Tibial nerve (tissue), 4 donors: Measurements from ENCODE around the gene MMP17. TPM values are rescaled to one million over a fixed set of nuclear protein-coding genes. Genes with fewer than 3 reads are reported as not detected.

Experiments used
- DNase-seq, 2 donors: peaks; one replicate each; pipeline ENCODE4 v3.0.0-alpha.2; 2019; ENCODE audit warnings: low spot score in 2 of 2
- H3K27ac ChIP-seq, 4 donors: fragments of 200-600 bp; sonication (generic) in 3 of 4; one replicate each; pipeline ENCODE4 v1.5.1; 2017 to 2019; ENCODE audit warnings: mild to moderate bottlenecking in 1 of 4
- H3K27me3 ChIP-seq, 2 donors: fragments of 200-600 bp; sonication (generic) in 1 of 2; one replicate each; pipeline versions ENCODE4 v1.5.1 to v1.6.0; 2017 to 2019
- H3K36me3 ChIP-seq, 3 donors: fragments of 200-600 bp; sonication (generic); one replicate each; pipeline ENCODE4 v1.5.1; 2018 to 2019
- H3K4me1 ChIP-seq, 4 donors: fragments of 200-600 bp; sonication (generic) in 3 of 4; one replicate each; pipeline ENCODE4 v1.5.1; 2017 to 2019
- H3K4me3 ChIP-seq, 4 donors: fragments of 200-600 bp; sonication (generic) in 3 of 4; one replicate each; pipeline ENCODE4 v1.5.1; 2017 to 2019; ENCODE audit warnings: mild to moderate bottlenecking in 1 of 4, moderate library complexity in 1 of 4
- H3K9me3 ChIP-seq, 4 donors: fragments of 200-600 bp; sonication (generic) in 3 of 4; one replicate each; pipeline ENCODE4 v1.5.1; 2017 to 2019
- EP300 ChIP-seq, 2 donors: sonication (generic); formaldehyde crosslinking; IDR thresholded peaks; one replicate each; pipeline ENCODE4 v1.6.1; 2017; ENCODE audit warnings: antibody characterized with exemption in 2 of 2, mild to moderate bottlenecking in 1 of 2
- POLR2A ChIP-seq, 2 donors: fragments of 450-650 bp; IDR thresholded peaks; one replicate each; pipeline ENCODE4 v1.6.1; 2017; ENCODE audit warnings: antibody characterized with exemption in 2 of 2, mild to moderate bottlenecking in 2 of 2, moderate library complexity in 2 of 2
- WGBS, 2 donors: methylation state at CpG; one replicate each; pipeline ENCODE4 v1.1.5; 2018; 5-methylcytosine and 5-hydroxymethylcytosine counted together
- total RNA-seq, 4 donors: library from RNA; depleted of rRNA; stranded (reverse); fragments of >200 nt; gene quantifications; one replicate each; pipeline ENCODE4 v1.1.0, GENCODE V29; 2016
- TF ChIP-seq, protein P1 (sequence below), 5 experiments: fragments of 200-600 bp in 3 of 5; fragments of 450-650 bp in 2 of 5; sonication (generic) in 3 of 5; IDR thresholded peaks; one replicate each; pipeline ENCODE4 v1.5.1; 2016 to 2019; ENCODE audit warnings: antibody characterized with exemption in 5 of 5, mild to moderate bottlenecking in 3 of 5, moderate library complexity in 2 of 5

Gene MMP17
- total RNA-seq, 4 donors from 2014 or later = 10.9 to 65.3 (median 32.6) TPM

DNA sequence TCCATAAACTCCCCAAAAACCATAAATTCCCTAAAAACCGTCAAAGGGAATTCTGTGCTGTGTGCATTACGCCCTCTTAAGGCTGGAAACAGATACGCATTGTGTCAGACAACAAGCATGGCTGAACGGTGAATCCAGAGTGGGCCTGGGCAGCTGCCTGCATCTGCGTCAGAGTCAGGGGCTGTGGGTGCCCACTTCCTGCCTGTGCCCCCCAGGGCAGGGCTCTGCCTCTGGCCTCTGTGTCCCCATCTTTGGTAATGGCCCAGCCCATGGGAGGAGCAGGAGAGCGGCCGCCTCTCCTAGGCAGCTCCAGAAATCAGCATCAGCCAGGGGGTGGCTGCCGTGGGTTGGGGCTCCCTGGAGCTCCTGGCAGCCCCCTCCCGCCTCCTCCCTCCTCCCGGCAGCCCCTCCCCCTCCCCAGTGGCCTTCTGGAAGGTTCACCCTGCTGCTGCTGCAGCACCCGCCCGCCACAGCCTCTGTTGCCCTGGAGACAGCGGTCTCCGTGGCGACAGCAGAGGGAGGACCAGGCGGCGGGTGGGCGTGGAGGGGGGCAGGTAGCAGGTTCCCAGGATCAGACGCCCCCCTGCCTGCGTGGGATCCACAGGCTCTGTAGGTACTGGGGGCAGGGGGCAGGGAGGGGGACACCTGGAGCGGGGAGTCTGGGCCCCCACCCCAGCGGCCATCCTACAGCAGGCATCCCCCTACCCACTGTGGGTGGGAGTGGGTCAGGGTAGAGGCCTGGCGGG lies 5.9 kb downstream of the MMP17 start:
- DNase-seq = no peak
- 42 to 54% methylated on average over 8 to 12 of the region's 23 CpGs for WGBS, 2 donors
- Histone ChIP-seq H3K9me3 (no peaks in the 10 kb centered on the region), H3K27ac (peak overlapping the region in 2 of 4 donors; percentile 4 to 82), H3K36me3 (no peaks in the 10 kb centered on the region), H3K4me1 (peaks cover 0 to 55% (median 11%) of the 10 kb centered on the region in 4 donors), H3K27me3 (peaks cover 0 to 36% of the 10 kb centered on the region in 2 donors), H3K4me3 (no peak overlapping the region)
- TF ChIP-seq EP300 (IDR thresholded peaks at IDR 0.05) = no peak
- TF ChIP-seq, protein P1, sequence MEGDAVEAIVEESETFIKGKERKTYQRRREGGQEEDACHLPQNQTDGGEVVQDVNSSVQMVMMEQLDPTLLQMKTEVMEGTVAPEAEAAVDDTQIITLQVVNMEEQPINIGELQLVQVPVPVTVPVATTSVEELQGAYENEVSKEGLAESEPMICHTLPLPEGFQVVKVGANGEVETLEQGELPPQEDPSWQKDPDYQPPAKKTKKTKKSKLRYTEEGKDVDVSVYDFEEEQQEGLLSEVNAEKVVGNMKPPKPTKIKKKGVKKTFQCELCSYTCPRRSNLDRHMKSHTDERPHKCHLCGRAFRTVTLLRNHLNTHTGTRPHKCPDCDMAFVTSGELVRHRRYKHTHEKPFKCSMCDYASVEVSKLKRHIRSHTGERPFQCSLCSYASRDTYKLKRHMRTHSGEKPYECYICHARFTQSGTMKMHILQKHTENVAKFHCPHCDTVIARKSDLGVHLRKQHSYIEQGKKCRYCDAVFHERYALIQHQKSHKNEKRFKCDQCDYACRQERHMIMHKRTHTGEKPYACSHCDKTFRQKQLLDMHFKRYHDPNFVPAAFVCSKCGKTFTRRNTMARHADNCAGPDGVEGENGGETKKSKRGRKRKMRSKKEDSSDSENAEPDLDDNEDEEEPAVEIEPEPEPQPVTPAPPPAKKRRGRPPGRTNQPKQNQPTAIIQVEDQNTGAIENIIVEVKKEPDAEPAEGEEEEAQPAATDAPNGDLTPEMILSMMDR (IDR thresholded peaks at IDR 0.05) = peak in 4 of 5 experiments; percentile 13 to 34 (median 17)
- no peak for TF ChIP-seq POLR2A (IDR thresholded peaks at IDR 0.05)

DNA sequence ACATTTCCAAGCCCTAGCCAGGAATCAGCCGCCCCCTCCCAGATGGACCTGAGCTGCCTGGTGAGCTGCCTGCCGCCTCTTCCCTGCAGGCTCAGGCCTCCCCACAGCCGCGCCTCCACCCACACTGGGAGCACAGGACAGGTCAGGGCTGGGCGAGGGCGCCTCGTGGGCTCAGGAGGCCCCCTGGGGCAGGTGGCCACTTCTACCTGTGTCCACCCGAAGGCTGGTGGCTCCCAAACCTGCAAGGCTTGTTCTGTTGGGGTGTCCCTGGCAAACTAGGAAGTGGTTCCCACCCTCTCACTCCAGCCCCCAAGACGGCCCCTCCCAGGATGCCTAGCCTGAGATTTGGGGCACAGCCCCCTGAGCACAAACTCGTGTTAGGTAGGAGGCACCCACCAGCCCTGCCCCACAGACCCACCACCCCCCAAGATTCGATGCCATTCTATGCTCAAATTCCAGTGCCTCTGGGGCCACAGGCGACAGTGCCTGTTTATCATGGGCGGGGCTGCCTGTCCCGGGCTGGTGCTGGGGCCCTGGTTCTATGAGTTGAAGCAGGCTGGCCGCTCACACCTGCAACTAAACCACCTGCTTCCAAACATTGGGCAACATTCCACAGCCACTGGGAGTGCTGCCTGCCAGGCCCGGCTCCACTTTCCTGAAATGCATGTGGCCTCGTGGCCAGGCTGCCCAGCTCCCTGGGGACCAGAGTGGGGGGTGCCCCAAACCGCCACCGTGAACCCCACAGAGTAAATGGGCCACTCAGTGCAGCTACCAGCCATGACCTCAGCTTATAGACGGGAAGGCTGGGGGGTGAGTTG lies 6.8 kb downstream of the MMP17 start:
- Histone ChIP-seq H3K36me3 (peaks cover 0 to 5% (median 0%) of the 10 kb centered on the region in 3 donors), H3K27me3 (peaks cover 0 to 27% of the 10 kb centered on the region in 2 donors), H3K27ac (no peak overlapping the region), H3K9me3 (no peaks in the 10 kb centered on the region), H3K4me1 (peaks cover 0 to 45% (median 5%) of the 10 kb centered on the region in 4 donors), H3K4me3 (no peak overlapping the region)
- no peak for DNase-seq
- 68 to 77% methylated on average over 14 to 20 of the region's 20 CpGs for WGBS, 2 donors
- TF ChIP-seq, protein P1 (IDR thresholded peaks at IDR 0.05) = no peak
- no peak for TF ChIP-seq EP300 (IDR thresholded peaks at IDR 0.05)
- TF ChIP-seq POLR2A (IDR thresholded peaks at IDR 0.05) = no peak

GRCh38 chr12:131835616-131836171 lies 7.5 kb downstream of the MMP17 start:
- 60 to 72% methylated on average over 7 of the region's 7 CpGs for WGBS, 2 donors
- Histone ChIP-seq H3K4me3 (no peak overlapping the region), H3K27ac (no peak overlapping the region), H3K9me3 (no peaks in the 10 kb centered on the region), H3K4me1 (peaks cover 0 to 38% (median under 1%) of the 10 kb centered on the region in 4 donors), H3K27me3 (peaks cover 0 to 24% of the 10 kb centered on the region in 2 donors), H3K36me3 (peaks cover 0 to 11% (median 0%) of the 10 kb centered on the region in 3 donors)
- no peak for DNase-seq
- TF ChIP-seq EP300 (IDR thresholded peaks at IDR 0.05) (no peak), POLR2A (IDR thresholded peaks at IDR 0.05) (no peak)
- TF ChIP-seq, protein P1 (IDR thresholded peaks at IDR 0.05) = no peak

DNA sequence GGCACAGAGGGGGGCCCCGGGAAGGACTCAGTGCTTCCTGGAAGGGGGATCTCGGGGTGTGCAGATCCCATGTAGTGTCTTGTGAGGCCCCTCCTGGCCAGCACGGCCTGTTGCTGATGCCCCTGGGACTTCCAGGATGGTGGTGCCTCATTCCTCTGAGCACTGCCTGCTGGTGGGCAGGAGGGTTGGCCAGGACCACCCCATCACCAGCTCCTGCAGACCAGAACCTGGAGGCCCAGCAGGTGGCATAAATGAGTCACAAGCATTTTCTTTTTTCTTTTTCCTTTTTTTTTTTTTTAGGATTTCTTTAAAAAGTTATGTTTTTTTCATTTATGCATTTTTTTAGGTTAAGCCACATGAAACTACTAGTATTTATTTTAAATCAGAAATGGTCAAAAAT lies 8.0 kb downstream of the MMP17 start:
- no peak for DNase-seq
- no peak overlapping the region for H3K27ac ChIP-seq
- H3K4me3 ChIP-seq = no peak overlapping the region
- WGBS, 2 donors = 34 to 53% methylated on average over 3 of the region's 3 CpGs
- no peak for TF ChIP-seq POLR2A (IDR thresholded peaks at IDR 0.05)
- TF ChIP-seq, protein P1 (IDR thresholded peaks at IDR 0.05) = peak in 1 of 5 experiments; percentile 10
- peaks cover 0 to 16% (median 0%) of the 10 kb centered on the region in 3 donors for H3K36me3 ChIP-seq
- H3K4me1 ChIP-seq = peaks cover 0 to 33% (median 0%) of the 10 kb centered on the region in 4 donors
- peaks cover 0 to 24% of the 10 kb centered on the region in 2 donors for H3K27me3 ChIP-seq
- no peaks in the 10 kb centered on the region for H3K9me3 ChIP-seq
